ENCODE data around the gene SAMD15.
"Not testable (repeated sequence)": the region's sequence is repeated elsewhere in the genome, so short reads cannot be mapped to it uniquely, and the experiment has no call there.

SAMD15 gene

DNA sequence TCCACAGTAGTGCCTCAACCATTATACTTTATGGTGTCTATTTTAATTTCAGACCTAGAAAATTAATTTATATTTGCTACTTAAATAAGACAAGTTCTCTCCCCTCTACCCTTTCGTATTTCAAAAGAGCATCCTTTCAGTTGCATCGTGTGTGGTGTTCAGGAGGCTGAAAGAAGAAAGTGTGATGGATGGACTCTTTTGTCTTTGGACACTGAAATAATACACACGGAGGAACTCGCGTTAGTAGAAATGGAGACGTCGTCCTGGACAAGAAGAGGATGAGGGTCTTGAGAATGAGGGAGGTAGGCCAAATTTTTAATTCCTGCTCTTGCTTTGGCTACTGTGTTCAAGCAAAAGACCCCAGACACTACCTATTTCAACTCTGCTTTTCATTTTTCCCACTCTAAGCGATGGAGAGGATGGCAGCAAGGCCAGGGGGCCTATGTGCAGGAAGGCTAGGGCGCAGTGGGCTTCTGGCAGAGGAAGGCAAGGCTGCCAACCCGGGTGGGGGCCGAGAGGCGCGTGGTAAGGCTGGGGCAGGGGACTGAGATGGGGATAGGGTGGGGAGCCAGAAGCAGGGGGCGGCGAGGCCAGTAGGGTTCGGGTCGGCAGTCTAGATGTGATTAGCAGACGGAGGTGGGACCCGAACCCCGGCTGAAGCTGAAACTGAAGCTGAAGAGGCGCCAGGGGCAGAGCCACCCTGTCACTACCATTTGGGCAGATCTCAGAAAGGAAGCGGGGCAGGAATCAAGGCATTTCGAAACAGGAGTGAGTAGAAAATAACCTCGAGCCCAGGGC, 1.0 kb upstream of the SAMD15 start:
- DNase-seq = peak in 2 of 6 experiments; percentile 13 to 30

GRCh38 chr14:77377502-77377844, 294 bp downstream of the SAMD15 start:
- DNase-seq = no peak

DNA sequence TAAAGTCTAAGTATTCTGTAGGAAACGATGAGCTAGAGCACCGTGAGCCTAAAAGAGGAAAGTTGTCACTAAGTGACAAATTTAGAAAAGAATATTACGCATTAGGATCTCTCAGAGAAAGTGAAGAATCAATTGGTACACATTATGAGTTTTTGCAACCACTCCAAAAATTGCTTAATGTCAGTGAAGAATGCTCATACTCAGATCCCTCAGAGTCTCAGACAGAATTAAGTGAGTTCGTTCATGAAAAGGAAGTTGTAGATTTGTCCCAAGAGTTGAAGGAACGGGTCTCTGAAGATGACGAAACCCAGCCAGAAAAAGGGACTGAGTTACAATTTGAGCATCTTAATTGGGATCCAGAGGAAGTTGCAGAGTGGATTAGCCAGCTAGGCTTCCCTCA, 1.5 kb downstream of the SAMD15 start:
- no peak for DNase-seq

GRCh38 chr14:77390188-77390587, 13.0 kb downstream of the SAMD15 start:
- DNase-seq = no peak

GRCh38 chr14:77400216-77400615, 23.0 kb downstream of the SAMD15 start:
- DNase-seq = no peak

DNA sequence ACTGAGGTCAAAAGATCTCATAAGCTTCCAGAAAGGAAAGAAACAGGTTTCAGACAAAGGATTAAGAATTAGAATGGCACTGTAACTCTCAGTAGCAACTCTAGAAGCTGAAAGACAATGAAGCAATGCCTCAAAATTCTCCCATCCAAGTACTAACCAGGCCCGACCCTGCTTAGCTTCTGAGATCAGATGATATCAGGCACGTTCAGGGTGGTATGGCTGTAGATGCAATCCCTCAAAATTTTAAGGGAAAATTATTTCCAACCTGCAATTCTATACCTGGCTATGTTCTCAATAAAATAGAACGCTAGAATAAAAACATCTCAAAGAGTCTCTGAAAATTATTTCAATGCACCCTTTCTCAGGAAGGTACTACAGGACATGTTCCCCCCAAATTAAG, 26.6 kb downstream of the SAMD15 start:
- DNase-seq = no peak

GRCh38 chr14:77406086-77406485, 28.9 kb downstream of the SAMD15 start:
- DNase-seq = no peak

GRCh38 chr14:77406718-77407117, 29.5 kb downstream of the SAMD15 start:
- DNase-seq = peak in 1 of 6 experiments; percentile 0

GRCh38 chr14:77407158-77407557, 30.0 kb downstream of the SAMD15 start:
- no peak for DNase-seq

DNA sequence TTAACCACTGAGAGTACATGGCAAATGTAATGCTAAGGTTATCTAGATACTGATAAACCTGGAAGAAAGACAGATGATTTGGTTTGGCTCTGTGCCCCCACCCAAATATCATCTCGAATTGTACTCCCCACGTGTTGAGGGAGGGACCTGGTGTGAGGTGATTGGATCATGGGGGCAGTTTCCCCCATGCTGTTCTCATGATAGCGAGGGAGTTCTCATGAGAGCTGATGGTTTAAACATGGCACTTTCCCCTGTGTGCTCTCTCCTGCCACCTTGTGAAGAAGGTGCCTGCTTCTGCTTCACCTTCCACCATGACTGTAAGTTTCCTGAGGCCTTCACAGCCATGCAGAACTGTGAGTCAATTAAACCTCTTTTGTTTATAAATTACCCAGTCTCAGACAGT, 32.0 kb downstream of the SAMD15 start:
- no peak for DNase-seq

GRCh38 chr14:77415403-77416030, 38.3 kb downstream of the SAMD15 start:
- DNase-seq = not testable (repeated sequence)

GRCh38 chr14:77416098-77416497, 38.9 kb downstream of the SAMD15 start:
- not testable (repeated sequence) for DNase-seq

DNA sequence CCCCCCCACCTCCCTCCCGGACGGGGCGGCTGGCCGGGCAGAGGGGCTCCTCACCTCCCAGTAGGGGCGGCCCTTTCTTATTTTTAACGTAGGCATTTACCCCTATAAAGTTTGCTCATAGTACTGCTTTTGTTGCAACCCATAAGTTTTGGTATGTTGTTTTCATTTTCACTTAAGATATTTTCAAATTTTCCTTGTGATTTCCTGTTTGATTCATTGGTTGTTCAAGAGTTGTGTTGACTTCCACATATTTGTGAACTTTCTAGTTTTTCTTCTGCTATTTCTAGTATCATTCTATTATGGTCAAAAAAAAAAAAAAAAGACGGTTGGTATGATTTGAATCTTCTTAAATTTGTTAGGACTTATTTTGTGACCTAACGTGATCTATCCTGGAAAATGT, 39.7 kb downstream of the SAMD15 start:
- no peak for DNase-seq

DNA sequence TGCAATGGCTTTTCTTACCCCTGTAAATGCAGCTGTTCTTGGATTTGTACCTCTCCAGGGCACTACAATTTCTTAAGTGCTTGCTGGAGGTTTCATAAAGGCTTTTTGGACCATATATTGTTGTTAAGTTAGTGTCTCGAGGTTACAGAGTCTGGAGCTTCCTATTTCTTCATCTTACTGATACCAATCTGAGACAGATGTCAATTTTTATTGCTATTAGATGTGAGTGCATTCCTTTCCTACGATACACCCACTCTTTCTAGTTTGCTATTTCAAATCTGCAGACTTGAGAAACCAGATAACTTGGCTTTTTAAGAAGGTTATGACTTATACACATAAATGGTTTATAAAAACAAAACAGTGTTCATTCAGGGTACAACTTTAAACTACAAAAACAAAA, 44.0 kb downstream of the SAMD15 start:
- DNase-seq = no peak

DNA sequence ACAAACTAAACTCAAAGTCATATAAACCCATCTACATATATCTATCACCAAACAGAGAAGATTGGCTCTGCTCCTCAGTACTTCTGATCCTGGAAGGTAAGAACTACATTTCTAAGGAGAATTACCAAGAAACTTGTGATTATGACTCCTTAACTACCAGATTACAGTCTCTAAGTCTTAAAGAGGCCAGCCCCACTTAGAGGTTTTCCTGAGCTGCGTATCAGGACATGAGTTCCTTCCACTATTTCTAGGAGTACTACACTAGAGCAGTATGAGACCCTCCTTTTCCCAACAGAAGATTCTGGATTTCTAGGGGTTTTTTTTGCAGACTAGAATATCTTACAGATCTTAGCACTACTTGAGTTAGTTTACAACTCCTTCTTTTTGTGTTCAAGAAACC, 46.2 kb downstream of the SAMD15 start, which contains the start of gene NOXRED1:
Gene NOXRED1, minus strand, starts transcription at position 101 of the 400 bp plus-strand sequence. CDS start 634 bp downstream, outside the sequence.
- no peak for DNase-seq

GRCh38 chr14:77424862-77425261, 47.7 kb downstream of the SAMD15 start:
- DNase-seq = no peak

DNA sequence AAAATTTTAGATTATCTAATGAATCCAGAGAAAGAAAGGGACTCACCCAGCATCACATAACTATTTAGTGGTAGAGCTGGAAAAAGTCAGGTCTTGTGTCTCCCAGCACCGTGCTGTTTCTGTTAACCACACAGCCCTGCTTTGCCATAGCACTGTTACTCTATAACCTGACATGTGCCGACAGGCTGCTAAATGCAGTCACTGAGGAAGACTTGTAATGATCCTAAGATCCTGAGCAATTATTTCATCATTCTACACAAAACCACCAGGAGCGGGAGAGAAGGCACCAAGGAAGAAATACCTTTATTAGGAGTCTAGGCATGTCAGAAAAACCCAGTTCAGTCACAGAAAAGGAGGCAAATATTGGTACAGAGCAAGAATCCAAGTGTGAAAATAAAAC, 49.2 kb downstream of the SAMD15 start:
- no peak for DNase-seq

DNA sequence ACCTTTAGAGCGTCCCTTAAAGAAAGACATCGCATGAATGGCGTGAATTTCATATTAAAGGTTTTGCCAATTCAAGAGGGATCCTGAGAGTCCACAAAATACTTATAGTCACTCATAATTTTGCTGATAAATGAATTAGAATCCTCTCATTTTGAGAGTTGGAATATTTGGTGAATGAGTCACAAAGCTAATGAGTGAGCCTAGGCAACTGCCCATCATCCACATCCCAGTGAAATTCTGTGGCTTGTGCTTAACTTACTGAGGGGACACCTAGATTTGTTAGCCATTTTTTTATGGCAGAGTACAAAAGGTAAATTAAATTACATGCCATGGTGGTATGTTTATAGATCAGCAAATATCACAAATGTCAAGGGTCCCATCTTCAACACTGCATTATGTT, 58.9 kb downstream of the SAMD15 start:
- no peak for DNase-seq

- DNase-seq = no peak
Observed at GRCh38 chr14:77438596-77438995, 61.4 kb downstream of the SAMD15 start.

GRCh38 chr14:77439861-77440260, 62.7 kb downstream of the SAMD15 start:
- DNase-seq = no peak
